Activated B cell treated with CpG ODN at 0.5 μM for 24 hours (primary cell): ENCODE data around the gene C1orf167. TPM values are rescaled to one million over a fixed set of nuclear protein-coding genes. Genes with fewer than 3 reads are reported as not detected.

ENCODE experiments used
- ATAC-seq: fragments of 200-7000 bp; cut with Tn5 transposase; one replicate; pipeline ENCODE4 v1.10.0; 2021; ENCODE audit warnings: low read depth, mild to moderate bottlenecking, moderate library complexity
- CTCF ChIA-PET: fragments of 350-600 bp; sonication (Branson Sonifier 250); formaldehyde crosslinking; loops from one replicate; lab custom pipeline; 2021; ENCODE audit warnings: antibody characterized with exemption; lab: Charles Lee
- POLR2A ChIA-PET: fragments of 350-600 bp; sonication (Branson Sonifier 250); formaldehyde crosslinking; loops from one replicate; lab custom pipeline; 2021; ENCODE audit warnings: antibody characterized with exemption; lab: Charles Lee
- DNase-seq: peaks from one replicate; pipeline ENCODE4 v3.0.0; 2022
- H3K27ac Mint-ChIP-seq: one replicate; pipeline ENCODE4 v1.8.0; 2020; ENCODE audit warnings: mixed read lengths
- H3K27me3 Mint-ChIP-seq: one replicate; pipeline ENCODE4 v1.8.0; 2021; ENCODE audit warnings: mixed read lengths
- H3K36me3 Mint-ChIP-seq: one replicate; pipeline ENCODE4 v1.8.0; 2021; ENCODE audit warnings: low read depth, mixed read lengths
- H3K4me1 Mint-ChIP-seq: one replicate; pipeline ENCODE4 v1.8.0; 2021; ENCODE audit warnings: mixed read lengths
- H3K4me3 Mint-ChIP-seq: one replicate; pipeline ENCODE4 v1.8.0; 2020; ENCODE audit warnings: mild to moderate bottlenecking, mixed read lengths
- H3K9me3 Mint-ChIP-seq: one replicate; pipeline ENCODE4 v1.8.0; 2020; ENCODE audit warnings: mixed read lengths
- CTCF ChIP-seq: fragments of 200-600 bp; IDR thresholded peaks from one replicate; pipeline ENCODE4 v1.8.0; 2022; ENCODE audit warnings: antibody characterized with exemption, mild to moderate bottlenecking
- intact Hi-C: fragments of 100-400 bp; cut with micrococcal nuclease; formaldehyde crosslinking; loops from one replicate; pipeline ENCODE4 v1.15.1; 2024
- total RNA-seq: library from RNA; stranded (reverse); gene quantifications from 2 replicates; pipeline ENCODE4 v1.2.3, GENCODE V29; 2022

The C1orf167 gene
- total RNA-seq, 1 donor from 2014 or later: not detected

GRCh38 chr1:11778336-11778735 lies 16.3 kb downstream of the C1orf167 start:
- DNase-seq (no peak), ATAC-seq (no peak)
- intact Hi-C loops: no loop called here
- Mint-ChIP-seq H3K27me3 (no peaks in the 10 kb centered on the region), H3K9me3 (no peaks in the 10 kb centered on the region), H3K36me3 (no peaks in the 10 kb centered on the region), H3K27ac (no peak overlapping the region), H3K4me3 (no peak overlapping the region), H3K4me1 (no peaks in the 10 kb centered on the region)
- no peak for TF ChIP-seq CTCF
- ChIA-PET POLR2A (interaction anchor here (0.6 kb wide), 1 partner anchor 1111 kb away, joined by 3 read pairs; no protein-coding TSS in a partner anchor), CTCF (no interaction called here)

DNA sequence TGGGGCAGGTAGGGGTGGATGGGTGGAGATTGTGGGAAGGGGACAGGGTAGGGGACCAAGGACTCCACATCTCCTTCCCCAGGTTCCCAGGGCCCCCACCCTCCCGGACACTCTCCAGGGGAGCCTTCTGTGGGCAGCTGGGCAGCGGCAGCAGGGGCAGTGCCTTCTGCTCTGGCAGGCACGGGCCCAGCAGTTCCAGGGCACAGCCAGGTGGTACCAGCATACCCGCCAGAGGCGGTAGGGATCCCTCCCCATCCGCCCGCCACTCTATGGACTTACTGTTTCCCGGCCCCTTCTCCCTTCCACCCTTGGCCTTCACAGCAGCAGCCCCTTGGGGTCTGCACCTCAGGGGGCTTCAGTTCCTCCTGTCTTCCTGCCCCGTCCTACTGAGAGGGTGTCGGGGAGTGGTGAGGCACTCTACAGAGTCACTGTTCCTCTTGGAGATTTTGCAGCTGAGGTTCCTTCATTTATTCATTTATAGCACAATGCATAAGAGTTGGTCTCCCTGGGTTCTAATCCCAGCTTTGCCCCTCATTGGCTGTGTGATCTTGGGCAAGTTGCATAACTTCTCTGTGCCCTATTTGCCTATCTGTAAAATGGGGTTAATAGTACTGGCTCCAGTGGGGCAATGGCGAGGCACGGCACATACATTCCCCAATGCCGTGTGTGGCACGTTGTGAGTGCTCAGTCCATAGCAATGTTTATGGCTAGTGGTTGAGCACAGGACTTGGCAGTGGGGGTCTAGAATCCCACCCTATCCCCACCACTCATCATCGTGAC lies 17.0 kb downstream of the C1orf167 start:
- no peak for DNase-seq
- Mint-ChIP-seq H3K4me1 (peaks cover 1% of the 10 kb centered on the region), H3K36me3 (no peaks in the 10 kb centered on the region), H3K9me3 (no peaks in the 10 kb centered on the region), H3K27me3 (no peaks in the 10 kb centered on the region), H3K4me3 (no peak overlapping the region), H3K27ac (no peak overlapping the region)
- no peak for TF ChIP-seq CTCF
- no peak for ATAC-seq
- intact Hi-C loops: no loop called here
- ChIA-PET POLR2A (interaction anchor here (0.6 to 1.1 kb wide), 2 partner anchors 106 to 240 kb away, joined by 5 read pairs; partner anchors contain the start of gene MIIP), CTCF (no interaction called here)

GRCh38 chr1:11779715-11780379 lies 17.9 kb downstream of the C1orf167 start:
- Mint-ChIP-seq H3K36me3 (no peaks in the 10 kb centered on the region), H3K27me3 (no peaks in the 10 kb centered on the region), H3K4me1 (peaks cover 2% of the 10 kb centered on the region), H3K9me3 (no peaks in the 10 kb centered on the region), H3K4me3 (no peak overlapping the region), H3K27ac (no peak overlapping the region)
- CTCF ChIA-PET: no interaction called here
- no peak for TF ChIP-seq CTCF
- DNase-seq (no peak), ATAC-seq (no peak)
- POLR2A ChIA-PET: interaction anchor here (0.5 to 1.1 kb wide), 2 partner anchors 107 to 179 kb away, joined by 3 to 5 read pairs; no protein-coding TSS in a partner anchor
- intact Hi-C loops: loop anchor here (10.0 kb wide), 1 partner anchor 55 kb away; no protein-coding TSS in a partner anchor

DNA sequence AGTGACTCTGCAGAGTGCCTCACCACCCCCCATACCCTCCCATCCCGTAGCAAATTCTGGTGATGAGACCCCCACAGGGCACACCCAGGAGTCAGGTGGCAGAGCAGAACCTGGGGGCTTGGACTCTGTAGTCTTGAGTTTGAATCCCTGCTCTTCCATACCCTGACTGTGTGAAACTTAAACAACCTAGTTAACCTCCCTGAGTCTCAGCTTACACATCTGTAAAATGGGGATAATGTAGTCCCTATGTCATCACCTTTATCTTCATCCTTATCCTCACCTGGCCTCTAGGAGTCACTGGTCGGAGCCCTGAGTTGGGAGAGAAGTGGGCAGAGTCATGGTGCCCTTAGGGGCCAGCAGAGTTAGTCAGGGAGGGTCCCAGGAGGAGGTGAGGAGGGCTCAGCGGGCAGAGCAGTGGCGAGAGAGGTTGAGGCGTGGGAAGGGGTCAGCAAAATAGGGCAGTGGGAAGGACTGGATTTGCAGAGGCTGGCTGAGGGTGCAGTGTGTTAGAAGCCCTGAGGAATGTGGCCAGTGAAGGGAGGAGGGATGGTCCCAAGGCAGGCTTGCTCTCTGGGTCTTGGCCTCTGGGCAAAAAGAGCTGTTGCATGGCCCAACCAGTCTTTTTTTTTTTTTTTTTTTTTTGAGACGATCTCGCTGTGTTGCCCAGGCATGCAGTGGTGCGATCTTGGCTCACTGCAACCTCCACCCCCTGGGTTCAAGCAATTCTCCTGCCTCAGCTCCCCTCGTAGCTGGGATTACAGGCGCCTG lies 18.6 kb downstream of the C1orf167 start:
- Mint-ChIP-seq H3K27me3 (no peaks in the 10 kb centered on the region), H3K36me3 (no peaks in the 10 kb centered on the region), H3K4me3 (no peak overlapping the region), H3K27ac (no peak overlapping the region), H3K9me3 (no peaks in the 10 kb centered on the region), H3K4me1 (peaks cover 9% of the 10 kb centered on the region)
- DNase-seq (no peak), ATAC-seq (no peak)
- intact Hi-C loops: loop anchor here (10.0 kb wide), 1 partner anchor 54 kb away; no protein-coding TSS in a partner anchor
- no peak for TF ChIP-seq CTCF
- ChIA-PET POLR2A (interaction anchor here (0.5 to 1.1 kb wide), 3 partner anchors 20 to 178 kb away, joined by 3 to 5 read pairs (median 5); no protein-coding TSS in a partner anchor), CTCF (no interaction called here)
